Kidney (tissue), 14 donors: ENCODE data around the gene NXPH4. TPM values are rescaled to one million over a fixed set of nuclear protein-coding genes. Genes with fewer than 3 reads are reported as not detected.

Source experiments
- DNase-seq, 5 donors: peaks; one replicate each; pipeline ENCODE4 v3.0.0-alpha.2; 2013 to 2020
- FAIRE-seq: peaks from 2 replicates; lab custom pipeline; 2012; peaks lifted over from hg19 to GRCh38; lab: Jason Lieb, UNC
- H3K27ac ChIP-seq, 2 donors: one replicate each; pipeline ENCODE4 v1.7.0; 2013; ENCODE audit warnings: low read depth in 2 of 2, low read length in 2 of 2, inconsistent platforms in 1 of 2
- H3K27me3 ChIP-seq: one replicate; pipeline ENCODE4 v1.7.1; 2013; ENCODE audit warnings: low read length, inconsistent platforms; ENCODE audit not compliant: control insufficient read depth, insufficient read depth
- H3K36me3 ChIP-seq, 3 donors: one replicate each; pipeline versions ENCODE4 v1.7.0 to v1.7.1; 2013; ENCODE audit warnings: low read length in 3 of 3, control low read depth in 1 of 3, inconsistent platforms in 1 of 3; ENCODE audit not compliant: insufficient read depth in 3 of 3, control insufficient read depth in 2 of 3
- H3K4me1 ChIP-seq, 3 donors: one replicate each; pipeline versions ENCODE4 v1.7.0 to v1.7.1; 2013; ENCODE audit warnings: low read length in 3 of 3, inconsistent platforms in 1 of 3, low read depth in 1 of 3; ENCODE audit not compliant: control insufficient read depth in 2 of 3, insufficient read depth in 2 of 3
- H3K4me3 ChIP-seq, 3 donors: one replicate each; pipeline versions ENCODE4 v1.7.0 to v1.8.1; 2013; ENCODE audit warnings: low read length in 3 of 3, control low read depth in 1 of 3, inconsistent platforms in 1 of 3
- H3K9ac ChIP-seq, 3 donors: one replicate each; pipeline versions ENCODE4 v1.7.0 to v1.7.1; 2013; ENCODE audit warnings: low read length in 3 of 3, control low read depth in 1 of 3, inconsistent platforms in 1 of 3
- H3K9me3 ChIP-seq, 3 donors: one replicate each; pipeline versions ENCODE4 v1.7.0 to v1.7.1; 2013; ENCODE audit warnings: low read length in 3 of 3, control low read depth in 1 of 3, inconsistent platforms in 1 of 3; ENCODE audit not compliant: control insufficient read depth in 2 of 3, insufficient read depth in 1 of 3
- intact Hi-C: fragments of 100-400 bp; cut with DNase I; formaldehyde crosslinking; loops from one replicate; pipeline ENCODE4 v1.11.1; 2022
- polyA plus RNA-seq: library from polyadenylated mRNA; stranded (reverse); fragments of 350-450 nt; fragmentation: Illumina TruSeq; extraction: RNeasy Lipid Tissue Mini Kit (QIAGEN cat#74804); gene quantifications from one replicate; pipeline ENCODE4 v1.2.3, GENCODE V29; 2014; ENCODE audit warnings: low read depth, low replicate concordance; ENCODE audit not compliant: insufficient read depth
- total RNA-seq: library from RNA; stranded (reverse); fragmentation: NEBNext Ultra II Directional; extraction: Animal tissue kit (Norgen Biotek cat#: 25700); gene quantifications from one replicate; pipeline ENCODE4 v1.2.1, GENCODE V29; 2021
- TF ChIP-seq, protein P1 (sequence below): IDR thresholded peaks from 3 replicates; pipeline ENCODE4 v1.5.1; 2012; ENCODE audit warnings: mild to moderate bottlenecking, moderate library complexity, borderline replicate concordance; ENCODE audit not compliant: insufficient read depth; ENCODE audit errors: extremely low read depth
- donor health status: control.
- donor health status: control.
- donor health status: control.
- donor health status: control.
- donor health status: control.
- donor health status: DM: yes; HTN: yes; CAD: no.
- donor health status: Normal renal cell carcinoma (clear cell type).

The NXPH4 gene
- total and polyA plus RNA-seq, 2 donors from 2014 or later: 0.16 to 0.71 TPM

DNA sequence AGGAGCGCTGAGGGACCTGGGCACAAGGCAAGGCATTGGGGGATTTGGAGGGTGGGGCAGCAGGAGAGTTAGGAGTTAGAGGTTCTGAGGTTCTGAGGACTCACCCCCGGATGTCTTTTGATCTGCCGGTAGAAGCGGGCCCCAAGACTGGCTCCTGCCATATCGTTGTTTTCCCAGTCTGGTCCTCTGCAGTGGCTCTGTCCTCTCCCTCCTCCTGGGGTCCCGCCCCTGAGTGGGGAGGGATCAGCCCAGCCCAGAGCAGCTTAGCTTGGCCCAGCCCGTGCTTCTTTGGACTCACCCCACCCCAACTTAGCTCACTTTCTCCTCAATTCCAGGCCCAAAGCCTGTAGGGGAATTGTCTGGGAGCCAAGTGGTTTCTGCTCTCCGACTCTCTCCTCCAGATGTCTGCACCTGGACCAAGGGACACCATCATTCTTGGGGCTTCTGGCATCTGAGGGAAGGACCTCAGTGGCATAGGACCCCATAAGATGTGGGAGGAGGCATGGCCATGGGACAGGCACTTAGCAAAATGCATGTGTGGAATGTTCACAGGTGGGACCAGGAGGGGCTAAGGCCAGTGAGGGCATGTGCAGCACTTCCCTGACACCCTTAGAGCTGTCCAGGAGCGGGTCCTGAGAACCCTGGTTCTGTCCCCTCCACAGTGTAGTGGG, 20.5 kb downstream of the NXPH4 start:
- no peak overlapping the region for H3K27ac ChIP-seq
- no peak overlapping the region for H3K4me3 ChIP-seq
- H3K4me1 ChIP-seq: peaks cover 3 to 24% (median 4%) of the 10 kb centered on the region in 3 donors
- peaks cover 3 to 23% (median 11%) of the 10 kb centered on the region in 3 donors for H3K36me3 ChIP-seq
- H3K9ac ChIP-seq: no peak overlapping the region
- H3K9me3 ChIP-seq: no peaks in the 10 kb centered on the region
- peak in 2 of 5 donors; percentile 46 to 57 for DNase-seq
- FAIRE-seq: no peak
- TF ChIP-seq, protein P1, sequence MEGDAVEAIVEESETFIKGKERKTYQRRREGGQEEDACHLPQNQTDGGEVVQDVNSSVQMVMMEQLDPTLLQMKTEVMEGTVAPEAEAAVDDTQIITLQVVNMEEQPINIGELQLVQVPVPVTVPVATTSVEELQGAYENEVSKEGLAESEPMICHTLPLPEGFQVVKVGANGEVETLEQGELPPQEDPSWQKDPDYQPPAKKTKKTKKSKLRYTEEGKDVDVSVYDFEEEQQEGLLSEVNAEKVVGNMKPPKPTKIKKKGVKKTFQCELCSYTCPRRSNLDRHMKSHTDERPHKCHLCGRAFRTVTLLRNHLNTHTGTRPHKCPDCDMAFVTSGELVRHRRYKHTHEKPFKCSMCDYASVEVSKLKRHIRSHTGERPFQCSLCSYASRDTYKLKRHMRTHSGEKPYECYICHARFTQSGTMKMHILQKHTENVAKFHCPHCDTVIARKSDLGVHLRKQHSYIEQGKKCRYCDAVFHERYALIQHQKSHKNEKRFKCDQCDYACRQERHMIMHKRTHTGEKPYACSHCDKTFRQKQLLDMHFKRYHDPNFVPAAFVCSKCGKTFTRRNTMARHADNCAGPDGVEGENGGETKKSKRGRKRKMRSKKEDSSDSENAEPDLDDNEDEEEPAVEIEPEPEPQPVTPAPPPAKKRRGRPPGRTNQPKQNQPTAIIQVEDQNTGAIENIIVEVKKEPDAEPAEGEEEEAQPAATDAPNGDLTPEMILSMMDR: no peak
- H3K27me3 ChIP-seq: peaks cover 33% of the 10 kb centered on the region
- intact Hi-C loops: no loop called here

DNA sequence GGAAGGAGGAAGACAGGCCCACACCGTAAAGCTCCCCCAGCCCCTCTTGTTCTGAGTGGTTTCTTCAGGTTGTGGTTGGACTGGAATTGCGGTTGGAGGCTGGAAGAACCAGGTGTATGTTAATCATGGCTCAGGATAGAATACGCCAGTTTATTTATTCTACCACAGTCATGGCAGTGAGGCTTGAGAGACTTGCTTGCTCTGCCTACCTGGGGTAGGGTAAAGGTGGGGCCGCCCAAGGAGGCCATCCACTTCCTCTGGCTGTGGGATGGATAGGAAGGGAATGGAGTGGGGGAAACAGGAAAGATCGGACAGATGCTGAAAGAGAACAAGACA, 21.0 kb downstream of the NXPH4 start:
- no peak for DNase-seq
- H3K27me3 ChIP-seq: peaks cover 35% of the 10 kb centered on the region
- H3K9me3 ChIP-seq: no peaks in the 10 kb centered on the region
- intact Hi-C loops: no loop called here
- TF ChIP-seq, protein P1: no peak
- FAIRE-seq: no peak
- H3K27ac ChIP-seq: no peak overlapping the region
- peaks cover 3 to 18% (median 10%) of the 10 kb centered on the region in 3 donors for H3K36me3 ChIP-seq
- no peak overlapping the region for H3K9ac ChIP-seq
- peaks cover 3 to 28% (median 4%) of the 10 kb centered on the region in 3 donors for H3K4me1 ChIP-seq
- no peak overlapping the region for H3K4me3 ChIP-seq

DNA sequence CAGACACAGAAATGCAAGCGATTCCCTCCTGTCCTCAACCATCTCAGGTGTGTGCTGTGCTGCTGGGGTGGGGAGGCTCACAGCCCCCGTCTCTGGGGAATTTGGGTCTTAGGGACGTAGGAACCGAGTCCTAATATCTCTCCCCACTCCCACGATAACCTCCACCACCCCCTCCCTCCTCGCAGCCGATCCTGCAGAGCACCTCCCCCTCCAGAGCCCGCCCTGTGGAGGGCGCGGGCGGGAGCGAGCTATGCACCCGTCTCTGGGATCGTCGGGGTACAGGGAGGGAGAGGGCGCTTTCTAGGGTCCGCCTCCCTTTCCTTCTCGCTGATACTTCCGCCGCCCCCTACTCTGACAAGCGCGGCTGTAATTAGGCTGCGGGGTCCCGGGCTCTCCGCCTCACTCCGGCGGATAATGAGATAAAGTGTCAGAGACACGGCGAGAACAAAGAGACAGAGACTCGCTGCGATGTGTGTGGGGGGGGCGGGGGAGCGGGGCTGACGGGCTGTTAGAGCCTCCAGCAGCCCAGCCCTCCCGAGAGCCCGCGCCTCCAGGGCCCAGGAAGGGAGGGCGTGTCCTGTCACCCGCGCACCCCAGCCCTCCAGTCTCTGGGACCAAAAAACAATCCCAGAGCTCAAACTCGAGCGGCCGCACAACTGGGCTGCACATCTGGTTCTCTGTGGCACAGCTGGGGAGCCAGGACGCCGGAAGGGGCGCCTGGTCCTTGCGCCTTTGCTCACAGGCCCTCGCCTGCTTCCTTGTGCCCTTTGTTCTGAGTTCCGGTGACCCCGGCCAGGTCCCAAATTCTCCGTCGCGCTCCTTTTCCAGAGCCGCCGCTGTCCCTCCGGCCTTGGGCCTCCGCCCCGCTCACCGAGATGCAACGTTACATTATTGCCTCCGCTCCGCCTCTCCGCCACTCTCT, 21.6 kb downstream of the NXPH4 start:
- DNase-seq (peak in 1 of 5 donors; percentile 71), FAIRE-seq (no peak)
- H3K4me1 ChIP-seq: peaks cover 3 to 32% (median 4%) of the 10 kb centered on the region in 3 donors
- H3K27ac ChIP-seq: no peak overlapping the region
- H3K4me3 ChIP-seq: peak overlapping the region in 1 of 3 donors; percentile 37
- H3K36me3 ChIP-seq: peaks cover 0 to 12% (median 4%) of the 10 kb centered on the region in 3 donors
- TF ChIP-seq, protein P1: no peak
- no peak overlapping the region for H3K9ac ChIP-seq
- no peaks in the 10 kb centered on the region for H3K9me3 ChIP-seq
- H3K27me3 ChIP-seq: peaks cover 35% of the 10 kb centered on the region
- intact Hi-C loops: no loop called here
